ENCODE results near the gene MTOR. TPM values are rescaled to one million over a fixed set of nuclear protein-coding genes. Genes with fewer than 3 reads are reported as not detected.

MTOR gene
- total RNA-seq, 4 donors from 2014 or later = 22.9 to 51.5 (median 40.3) TPM

GRCh38 chr1:11134251-11134897 lies 128.0 kb downstream of the MTOR start:
- intact Hi-C loops (cut with DNase I; ENCODE audit: low total_unique reads) = no loop called here
- H3K27me3 ChIP-seq = no peaks in the 10 kb centered on the region
- H3K9me3 ChIP-seq = no peaks in the 10 kb centered on the region
- H3K4me3 ChIP-seq = no peak overlapping the region
- H3K27ac ChIP-seq = no peak overlapping the region
- H3K36me3 ChIP-seq = no peaks in the 10 kb centered on the region
- no peaks in the 10 kb centered on the region for H3K4me1 ChIP-seq
- no peak for DNase-seq
- TF ChIP-seq POLR2A (IDR thresholded peaks at IDR 0.05) = no peak
- TF ChIP-seq, protein P1, sequence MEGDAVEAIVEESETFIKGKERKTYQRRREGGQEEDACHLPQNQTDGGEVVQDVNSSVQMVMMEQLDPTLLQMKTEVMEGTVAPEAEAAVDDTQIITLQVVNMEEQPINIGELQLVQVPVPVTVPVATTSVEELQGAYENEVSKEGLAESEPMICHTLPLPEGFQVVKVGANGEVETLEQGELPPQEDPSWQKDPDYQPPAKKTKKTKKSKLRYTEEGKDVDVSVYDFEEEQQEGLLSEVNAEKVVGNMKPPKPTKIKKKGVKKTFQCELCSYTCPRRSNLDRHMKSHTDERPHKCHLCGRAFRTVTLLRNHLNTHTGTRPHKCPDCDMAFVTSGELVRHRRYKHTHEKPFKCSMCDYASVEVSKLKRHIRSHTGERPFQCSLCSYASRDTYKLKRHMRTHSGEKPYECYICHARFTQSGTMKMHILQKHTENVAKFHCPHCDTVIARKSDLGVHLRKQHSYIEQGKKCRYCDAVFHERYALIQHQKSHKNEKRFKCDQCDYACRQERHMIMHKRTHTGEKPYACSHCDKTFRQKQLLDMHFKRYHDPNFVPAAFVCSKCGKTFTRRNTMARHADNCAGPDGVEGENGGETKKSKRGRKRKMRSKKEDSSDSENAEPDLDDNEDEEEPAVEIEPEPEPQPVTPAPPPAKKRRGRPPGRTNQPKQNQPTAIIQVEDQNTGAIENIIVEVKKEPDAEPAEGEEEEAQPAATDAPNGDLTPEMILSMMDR (IDR thresholded peaks at IDR 0.05) = no peak

DNA sequence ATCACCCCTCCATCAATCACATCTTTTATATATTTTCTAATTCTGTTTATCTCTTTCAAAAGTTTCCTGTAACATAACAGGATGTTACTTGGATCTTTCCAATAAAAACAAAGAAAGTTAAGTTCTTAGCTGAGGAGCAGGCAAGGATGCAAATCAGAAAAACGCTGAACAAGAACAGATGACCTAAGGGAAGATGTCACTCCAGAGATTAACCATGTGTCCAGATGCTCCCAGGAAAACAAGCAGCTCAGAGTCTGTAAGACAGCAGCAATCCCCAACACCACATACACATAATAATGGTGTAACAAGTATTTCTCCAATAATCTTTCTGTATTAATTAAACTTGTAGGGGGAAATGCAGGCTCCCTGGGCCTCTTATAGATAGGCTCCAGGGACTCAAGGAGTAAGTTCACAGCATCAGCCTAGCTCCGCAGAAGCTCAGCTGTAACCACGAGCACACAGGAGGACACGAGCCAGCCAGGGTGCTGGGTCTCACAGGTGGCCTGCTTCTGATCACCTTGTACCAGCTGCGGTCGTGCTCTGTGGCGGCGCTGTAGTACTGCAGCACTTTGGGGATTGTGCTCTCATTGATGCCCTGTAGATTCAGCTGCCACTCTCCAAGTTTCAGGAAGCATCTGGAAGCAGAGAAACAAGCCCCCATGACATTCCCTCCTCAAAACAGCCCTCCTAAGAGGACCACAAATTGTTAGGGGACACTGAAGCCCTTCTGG lies 129.6 kb downstream of the MTOR start:
- Histone ChIP-seq H3K27me3 (no peaks in the 10 kb centered on the region), H3K36me3 (no peaks in the 10 kb centered on the region), H3K27ac (peak overlapping the region in 1 of 2 donors; percentile 51), H3K9me3 (no peaks in the 10 kb centered on the region), H3K4me3 (no peak overlapping the region), H3K4me1 (no peaks in the 10 kb centered on the region)
- intact Hi-C loops (cut with DNase I; ENCODE audit: low total_unique reads) = no loop called here
- DNase-seq = no peak
- no peak for TF ChIP-seq POLR2A (IDR thresholded peaks at IDR 0.05)
- TF ChIP-seq, protein P1 (IDR thresholded peaks at IDR 0.05) = no peak

- no peaks in the 10 kb centered on the region for H3K36me3 ChIP-seq
- H3K4me1 ChIP-seq = no peaks in the 10 kb centered on the region
- no peak overlapping the region for H3K27ac ChIP-seq
These were observed 130.5 kb downstream of the MTOR start for GRCh38 chr1:11131816-11132215.

DNA sequence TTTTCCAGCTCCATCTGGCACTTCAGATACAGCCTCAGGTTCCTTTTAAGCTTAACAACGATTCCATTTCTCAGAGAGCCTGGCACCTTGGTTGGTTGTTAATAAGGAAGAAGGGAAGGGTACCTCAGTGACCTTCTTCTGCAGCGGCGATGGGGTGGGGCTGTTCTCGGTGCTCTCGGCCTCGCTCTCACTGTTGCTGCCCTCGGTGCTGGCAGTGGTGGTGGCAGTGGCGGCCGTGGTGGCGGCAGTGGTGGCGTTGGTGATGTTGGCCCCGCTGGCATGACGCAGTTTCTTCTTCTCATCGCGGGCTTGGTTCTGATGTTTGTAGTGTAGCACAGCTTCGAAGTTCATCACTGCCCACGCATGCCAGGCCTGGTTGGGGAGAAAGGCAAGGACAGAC lies 131.9 kb downstream of the MTOR start:
- Histone ChIP-seq H3K27me3 (no peaks in the 10 kb centered on the region), H3K4me1 (no peaks in the 10 kb centered on the region), H3K36me3 (no peaks in the 10 kb centered on the region), H3K4me3 (no peak overlapping the region), H3K27ac (no peak overlapping the region), H3K9me3 (no peaks in the 10 kb centered on the region)
- TF ChIP-seq, protein P1 (IDR thresholded peaks at IDR 0.05) = no peak
- no peak for TF ChIP-seq POLR2A (IDR thresholded peaks at IDR 0.05)
- no peak for DNase-seq
- intact Hi-C loops (cut with DNase I; ENCODE audit: low total_unique reads) = no loop called here

More at GRCh38 chr1:11131816-11132215, 130.5 kb downstream of the MTOR start:
- DNase-seq = no peak
- Histone ChIP-seq H3K27me3 (no peaks in the 10 kb centered on the region), H3K4me3 (no peak overlapping the region), H3K9me3 (no peaks in the 10 kb centered on the region)
- TF ChIP-seq, protein P1 (IDR thresholded peaks at IDR 0.05) = no peak
- TF ChIP-seq POLR2A (IDR thresholded peaks at IDR 0.05) = no peak
- intact Hi-C loops (cut with DNase I; ENCODE audit: low total_unique reads) = no loop called here

GRCh38 chr1:11129649-11130390 lies 132.5 kb downstream of the MTOR start:
- intact Hi-C loops (cut with DNase I; ENCODE audit: low total_unique reads) = no loop called here
- Histone ChIP-seq H3K27me3 (no peaks in the 10 kb centered on the region), H3K27ac (no peak overlapping the region), H3K9me3 (no peaks in the 10 kb centered on the region), H3K36me3 (no peaks in the 10 kb centered on the region), H3K4me3 (no peak overlapping the region), H3K4me1 (no peaks in the 10 kb centered on the region)
- DNase-seq = no peak
- TF ChIP-seq, protein P1 (IDR thresholded peaks at IDR 0.05) = no peak
- no peak for TF ChIP-seq POLR2A (IDR thresholded peaks at IDR 0.05)
